T-helper 1 cell treated with Interleukin-12 subunit alpha and Interleukin-12 subunit beta and Interleukin-4 antibody, amounts not matched to agents 30 ng/mL and 1 ng/mL, for 36 hours (primary cell): ENCODE data around the gene EIF1AY. TPM values are rescaled to one million over a fixed set of nuclear protein-coding genes. Genes with fewer than 3 reads are reported as not detected.
"Not testable (repeated sequence)": the region's sequence is repeated elsewhere in the genome, so short reads cannot be mapped to it uniquely, and the experiment has no call there.

Experiments used
- intact Hi-C: fragments of 100-400 bp; cut with micrococcal nuclease; formaldehyde crosslinking; loops from one replicate; pipeline ENCODE4 v1.15.1; 2024
- total RNA-seq: library from RNA; stranded (reverse); gene quantifications from 2 replicates; pipeline ENCODE4 v1.2.3, GENCODE V29; 2022

EIF1AY gene
- 75.1 and 86.4 TPM in 2 replicates for total RNA-seq

DNA sequence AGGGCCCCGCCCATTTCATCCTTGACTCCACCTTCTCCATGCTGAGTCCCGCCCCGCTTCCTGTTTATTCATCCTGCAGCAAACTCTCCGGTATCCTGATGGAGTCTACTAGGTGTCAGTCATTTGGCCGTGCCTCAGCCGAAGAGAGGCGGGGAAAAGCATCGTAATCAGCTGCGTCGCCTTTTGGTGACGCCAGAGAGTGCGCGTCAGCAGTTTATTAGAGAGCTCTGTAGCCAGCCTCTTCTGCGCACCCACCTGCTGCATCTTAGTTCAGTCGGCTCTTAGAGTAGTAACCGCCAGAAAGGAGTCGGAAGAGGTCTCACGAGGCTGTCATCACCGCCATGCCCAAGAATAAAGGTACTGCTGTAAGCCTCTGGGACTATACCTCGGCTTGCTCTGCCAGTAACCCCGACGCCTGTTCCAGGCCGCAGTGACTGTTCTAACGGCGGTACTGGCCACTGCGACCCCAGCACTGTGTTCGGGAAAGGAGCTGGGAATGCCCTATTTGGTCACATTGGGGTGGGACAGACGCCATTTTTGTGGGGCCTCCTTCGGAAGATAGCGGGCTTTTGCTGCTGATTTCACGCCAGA lies at the start of gene EIF1AY:
TSS of gene EIF1AY (plus strand) at position 246 of the 591 bp plus-strand sequence. CDS start at position 342, 96 bp downstream.
- intact Hi-C loops = loop anchor here (1.0 to 10.0 kb wide), 18 partner anchors 17 to 1501 kb away; partner anchors contain the start of gene KDM5D

- intact Hi-C loops = loop anchor here (10.0 kb wide), 1 partner anchor 46 kb away; the partner anchor contains the start of gene EIF1AY
Measured at GRCh38 chrY:20528435-20528834, 47.1 kb upstream of the EIF1AY start.

DNA sequence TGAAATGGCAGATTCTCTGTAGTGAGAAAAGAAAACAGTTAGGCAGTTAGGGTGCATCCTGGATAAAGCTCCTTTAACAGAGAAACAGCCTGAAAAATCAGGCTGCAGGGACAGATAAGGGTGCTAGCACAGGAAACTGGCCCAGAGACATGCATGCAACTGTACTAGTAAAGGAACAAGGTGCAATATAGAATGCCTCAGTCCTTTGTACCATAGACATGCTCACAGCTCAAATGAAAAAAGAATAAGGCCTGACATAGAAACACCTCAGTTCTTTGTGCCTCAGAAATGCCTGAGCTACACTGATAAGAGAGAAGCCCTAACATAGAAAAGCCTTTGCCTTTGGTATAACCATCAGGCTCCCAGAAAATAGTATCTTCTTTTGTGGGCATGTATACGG lies 37.4 kb upstream of the EIF1AY start:
- intact Hi-C loops = no loop called here

- intact Hi-C loops = no loop called here
Measured at GRCh38 chrY:20538933-20539332, 36.6 kb upstream of the EIF1AY start.

GRCh38 chrY:20544451-20544960 lies 31.1 kb upstream of the EIF1AY start:
- intact Hi-C loops = no loop called here

- intact Hi-C loops = no loop called here
Measured at GRCh38 chrY:20546071-20546470, 29.5 kb upstream of the EIF1AY start.

- intact Hi-C loops = no loop called here
Measured at GRCh38 chrY:20549289-20549688, 26.3 kb upstream of the EIF1AY start.

- intact Hi-C loops = no loop called here
Measured at GRCh38 chrY:20551840-20552239, 23.7 kb upstream of the EIF1AY start.

- intact Hi-C loops = not testable (repeated sequence)
Measured at GRCh38 chrY:20552764-20553323, 22.7 kb upstream of the EIF1AY start.

DNA sequence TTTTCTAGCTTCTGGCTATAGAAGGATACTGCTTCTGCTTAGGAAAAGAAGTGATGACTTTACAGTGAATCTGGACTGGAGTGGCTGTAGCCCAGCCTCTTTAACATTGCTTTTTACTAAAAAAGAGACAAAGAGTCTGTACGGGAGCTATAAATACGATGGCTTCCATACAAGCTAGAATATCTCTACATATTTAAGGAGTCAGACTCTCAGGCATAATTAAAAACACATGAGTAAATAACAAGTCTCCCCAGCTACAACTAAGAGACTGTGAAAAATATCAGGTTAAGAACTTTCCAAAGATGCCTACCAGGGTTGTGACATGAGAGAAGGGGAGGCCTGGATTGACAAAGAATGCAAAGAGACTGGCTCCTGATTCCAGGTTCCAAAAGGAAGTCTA lies 19.8 kb upstream of the EIF1AY start:
- intact Hi-C loops = loop anchor here (5.0 kb wide), 1 partner anchor 1124 kb away; no protein-coding TSS in a partner anchor

GRCh38 chrY:20558677-20559076 lies 16.9 kb upstream of the EIF1AY start:
- intact Hi-C loops = loop anchor here (1.0 to 5.0 kb wide), 5 partner anchors 16 to 1126 kb away; partner anchors contain the start of gene EIF1AY

- intact Hi-C loops = loop anchor here (1.0 to 5.0 kb wide), 4 partner anchors 15 to 1128 kb away; partner anchors contain the start of gene EIF1AY
Measured at GRCh38 chrY:20559873-20560512, 15.6 kb upstream of the EIF1AY start.

- intact Hi-C loops = loop anchor here (10.0 kb wide), 3 partner anchors 47 to 1497 kb away; no protein-coding TSS in a partner anchor
Measured at GRCh38 chrY:20571306-20571705, 4.3 kb upstream of the EIF1AY start.

DNA sequence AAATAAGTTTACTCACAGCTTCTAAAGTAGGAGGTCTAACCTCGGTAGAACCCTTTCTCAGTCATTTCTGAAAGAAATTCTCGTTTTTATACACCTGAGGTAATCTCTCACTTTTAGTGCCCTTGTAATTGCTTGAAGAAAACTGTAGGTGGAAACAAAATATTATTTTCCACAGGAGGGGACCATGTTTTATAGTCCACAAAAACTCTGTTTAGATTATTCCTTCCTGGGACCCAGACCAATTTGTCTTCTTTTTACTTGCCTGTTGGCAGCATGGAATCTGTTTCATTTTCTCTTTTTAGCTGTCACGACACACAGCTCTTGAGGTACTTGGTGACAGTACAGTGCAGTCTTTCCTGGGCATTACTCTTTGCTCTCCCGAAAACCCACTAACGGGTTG lies 930 bp downstream of the EIF1AY start:
- intact Hi-C loops = loop anchor here (5.0 to 10.0 kb wide), 9 partner anchors 52 to 1502 kb away; no protein-coding TSS in a partner anchor

DNA sequence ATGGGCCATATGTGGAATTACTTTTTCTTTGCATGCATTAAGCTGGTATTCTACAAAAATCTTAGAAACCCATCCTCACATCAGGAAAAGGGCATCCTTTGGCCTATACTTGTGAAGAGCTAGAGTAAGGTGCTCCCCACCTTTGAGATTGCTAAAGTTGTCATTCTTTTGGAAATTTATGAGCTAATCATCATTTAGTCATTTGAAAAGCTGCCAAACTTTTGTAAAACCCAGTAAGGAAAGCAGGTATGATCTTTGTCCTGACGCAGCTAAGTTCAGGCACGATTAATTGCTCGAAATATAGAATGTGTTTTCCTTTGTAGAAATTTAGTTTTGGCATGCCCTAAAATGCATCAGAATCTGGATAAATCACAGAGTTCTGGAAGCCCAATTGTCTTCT lies 2.6 kb downstream of the EIF1AY start:
- intact Hi-C loops = loop anchor here (5.0 to 10.0 kb wide), 9 partner anchors 53 to 1503 kb away; no protein-coding TSS in a partner anchor

DNA sequence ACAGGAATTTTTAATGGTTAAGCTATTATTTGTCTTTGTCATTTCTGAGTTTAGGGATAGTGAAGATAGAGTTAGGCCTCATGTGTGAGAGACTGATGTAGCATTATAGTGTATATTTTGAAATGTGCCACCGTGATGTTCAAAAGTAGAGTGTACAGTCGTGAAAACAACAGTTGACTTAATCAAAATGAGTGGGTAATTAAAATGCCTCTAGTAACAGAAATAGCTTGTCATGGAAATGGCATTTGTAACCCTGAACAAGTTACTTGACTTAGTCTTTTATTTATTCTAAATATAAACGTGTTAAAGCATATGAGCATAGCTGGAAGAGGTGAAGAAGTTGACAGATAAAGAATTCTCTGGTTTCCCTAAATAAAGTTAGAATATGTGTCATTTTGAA lies 6.1 kb downstream of the EIF1AY start:
- intact Hi-C loops = no loop called here

DNA sequence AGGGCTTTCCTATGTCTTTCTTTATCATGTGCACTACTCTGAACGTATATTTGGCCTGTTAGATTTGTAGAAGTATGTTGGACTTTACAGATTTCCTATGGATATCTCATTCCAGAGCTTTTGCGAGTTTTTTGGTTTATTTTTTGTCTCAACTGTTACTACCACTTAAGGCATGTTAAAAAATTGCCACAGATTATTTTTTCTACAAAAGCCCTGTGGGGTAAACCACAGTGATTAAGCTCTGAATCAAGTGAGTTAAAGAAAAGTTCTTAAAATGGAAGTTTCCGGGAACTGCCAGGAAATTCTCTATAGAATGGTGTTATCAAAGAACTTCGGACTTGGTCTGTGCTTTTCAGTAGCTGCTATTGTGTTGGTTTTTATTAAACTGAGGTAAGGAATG lies 10.6 kb downstream of the EIF1AY start:
- intact Hi-C loops = no loop called here

Other genes starting within 250 kb of the EIF1AY start
- 0.27 and 1.4 TPM in 2 replicates for gene RPS4Y2, start 180.3 kb downstream of the EIF1AY start, total RNA-seq